Stimulated activated naive CD4-positive, alpha-beta T cell (primary cell): ENCODE data around the gene KL.

Source experiments
- DNase-seq, 6 experiments: peaks; one replicate each; lab custom pipeline; 2025; lab: John Stamatoyannopoulos, UW

KL gene

DNA sequence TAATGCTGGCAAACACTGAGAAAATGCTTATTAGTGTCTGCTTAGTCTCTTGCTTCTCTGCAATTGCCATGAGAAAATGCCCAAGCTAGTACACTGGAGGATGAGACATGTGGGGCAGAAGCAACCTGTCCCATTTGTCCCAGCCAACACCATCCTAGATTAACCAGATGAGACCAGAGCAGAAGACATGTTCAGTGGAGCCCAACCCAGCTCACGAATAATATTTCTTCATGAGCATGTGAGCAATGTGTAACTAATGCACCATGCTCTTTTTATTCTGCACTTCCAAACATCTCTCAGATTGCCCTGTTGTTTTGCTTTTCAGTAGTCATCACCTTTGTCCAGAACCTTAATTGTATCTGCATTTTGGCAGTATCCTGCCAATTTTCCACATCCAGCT, 21.4 kb downstream of the KL start:
- no peak for DNase-seq

DNA sequence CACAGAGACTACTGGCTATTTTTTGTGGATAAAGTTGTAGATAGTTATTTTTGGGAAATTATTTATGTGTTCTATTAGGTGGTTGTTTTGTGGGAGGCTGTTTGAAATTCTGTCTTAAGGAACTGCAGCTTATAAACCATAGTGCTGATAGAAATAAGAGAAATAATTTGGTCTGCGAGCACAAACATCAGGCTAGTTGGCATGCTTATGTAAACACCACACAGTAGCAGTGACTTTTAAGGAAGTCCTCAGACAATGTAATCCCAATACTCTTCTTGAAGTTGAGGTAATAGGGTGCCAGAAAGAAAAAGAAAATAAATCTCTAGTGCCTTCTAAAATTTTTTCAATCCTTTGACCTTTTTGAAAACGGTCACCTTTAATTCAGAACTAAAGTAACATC, 23.9 kb downstream of the KL start:
- no peak for DNase-seq

DNA sequence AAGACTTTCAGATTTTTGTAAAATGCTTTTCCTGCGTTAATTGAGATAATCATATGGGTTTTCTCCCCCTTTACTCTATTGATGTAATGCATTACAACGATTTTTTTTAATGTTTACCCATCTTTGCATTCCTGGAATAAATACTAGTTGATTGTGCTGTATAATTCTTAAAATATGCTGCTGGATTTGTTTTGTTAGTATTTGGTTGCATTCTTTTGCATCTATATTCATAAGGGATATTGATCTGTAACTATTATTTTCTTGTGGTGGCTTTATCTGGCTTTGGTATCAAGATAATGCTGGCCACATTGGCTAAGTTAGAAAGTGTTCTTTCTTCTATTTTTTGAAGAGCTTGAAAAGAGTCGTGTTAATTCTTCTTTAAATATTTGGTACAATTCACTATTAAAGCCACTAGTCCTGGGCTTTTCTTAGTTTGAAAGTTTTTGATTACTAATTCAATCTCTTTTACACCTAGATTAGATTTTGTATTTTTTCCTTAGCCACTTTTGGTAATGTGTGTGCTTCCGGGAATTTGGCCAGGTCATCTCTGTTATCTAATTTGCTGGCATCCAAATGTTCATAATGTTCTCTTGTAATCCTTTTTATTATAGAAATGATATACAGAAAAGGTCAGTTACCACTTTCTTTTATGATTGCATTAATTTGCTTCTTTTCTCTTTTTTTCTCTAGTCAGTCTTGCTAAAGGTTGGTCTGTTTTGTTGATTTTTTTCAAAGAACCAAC, 29.8 kb downstream of the KL start:
- no peak for DNase-seq

DNA sequence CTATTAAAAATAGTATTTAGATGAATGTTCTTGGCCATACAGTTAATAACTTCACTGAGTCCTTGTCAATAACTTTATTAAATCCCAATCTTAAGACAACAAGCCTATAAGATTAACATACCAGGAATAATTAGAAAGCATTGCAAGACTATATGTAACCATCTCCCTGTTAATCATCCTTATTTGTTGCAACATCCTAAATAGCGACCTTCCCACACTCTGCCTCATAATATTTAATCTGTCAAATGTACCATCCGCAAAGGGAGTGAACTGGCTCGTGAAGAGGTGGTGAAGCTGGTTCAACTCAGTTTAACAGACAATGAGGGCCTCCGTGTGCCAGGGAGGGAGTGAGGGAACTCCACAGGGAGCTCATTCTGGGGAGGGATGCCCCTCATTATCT, 33.9 kb downstream of the KL start:
- no peak for DNase-seq

DNA sequence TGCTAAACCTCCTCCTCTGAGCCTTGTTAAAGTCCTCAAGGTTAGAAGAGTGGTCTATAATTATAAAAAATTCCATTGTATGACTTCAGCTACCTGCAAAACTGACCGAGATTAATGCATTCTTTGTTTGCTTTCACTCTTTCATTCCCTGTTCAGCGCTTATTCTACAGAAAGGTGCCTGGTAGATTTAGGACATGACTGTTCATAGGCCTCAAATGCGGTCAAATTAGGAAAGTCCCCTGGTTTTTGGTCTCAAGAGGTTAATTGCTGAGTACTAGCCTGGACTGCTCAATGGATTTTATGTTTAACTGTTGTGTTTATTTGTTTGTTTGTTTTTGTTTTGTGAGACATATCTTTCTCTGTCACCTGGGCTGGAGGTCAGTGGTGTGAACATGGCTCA, 35.4 kb downstream of the KL start:
- DNase-seq, result no peak

DNA sequence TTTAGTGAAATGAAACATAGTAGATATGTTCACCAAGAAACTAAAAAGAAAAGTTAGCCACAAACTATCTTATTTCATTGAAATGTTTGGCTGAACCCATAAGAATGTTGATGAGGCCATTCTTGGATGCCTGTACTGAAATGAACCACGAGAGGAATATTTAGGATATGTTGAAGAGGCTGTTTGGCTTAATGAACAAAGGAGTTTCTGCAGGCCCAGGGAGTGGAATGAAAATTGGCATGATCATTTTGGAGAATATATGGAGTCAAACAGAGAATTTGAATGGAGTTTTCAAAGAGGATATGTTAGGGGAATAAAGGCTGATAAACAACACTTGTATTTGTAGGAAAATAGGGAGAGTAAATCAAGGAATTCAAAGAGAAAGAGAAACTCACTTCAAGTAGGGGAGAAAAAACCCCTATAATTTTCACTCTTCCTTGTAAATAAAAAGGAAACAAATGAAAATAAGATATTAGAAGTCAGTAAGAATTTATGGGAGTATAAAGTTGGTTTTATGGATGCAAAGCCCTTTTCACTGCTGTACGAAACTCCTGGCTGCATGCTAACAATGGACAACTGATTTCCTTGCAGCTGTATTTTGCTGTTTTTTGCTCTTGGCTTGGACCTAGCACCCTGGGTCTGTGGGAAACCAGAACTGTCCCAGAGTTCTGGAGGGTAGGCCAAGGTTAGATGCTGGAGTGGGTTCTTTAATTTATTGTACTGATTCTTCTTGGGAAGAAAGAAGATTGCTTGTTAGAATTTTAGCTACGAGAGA, 36.5 kb downstream of the KL start:
- no peak for DNase-seq

DNA sequence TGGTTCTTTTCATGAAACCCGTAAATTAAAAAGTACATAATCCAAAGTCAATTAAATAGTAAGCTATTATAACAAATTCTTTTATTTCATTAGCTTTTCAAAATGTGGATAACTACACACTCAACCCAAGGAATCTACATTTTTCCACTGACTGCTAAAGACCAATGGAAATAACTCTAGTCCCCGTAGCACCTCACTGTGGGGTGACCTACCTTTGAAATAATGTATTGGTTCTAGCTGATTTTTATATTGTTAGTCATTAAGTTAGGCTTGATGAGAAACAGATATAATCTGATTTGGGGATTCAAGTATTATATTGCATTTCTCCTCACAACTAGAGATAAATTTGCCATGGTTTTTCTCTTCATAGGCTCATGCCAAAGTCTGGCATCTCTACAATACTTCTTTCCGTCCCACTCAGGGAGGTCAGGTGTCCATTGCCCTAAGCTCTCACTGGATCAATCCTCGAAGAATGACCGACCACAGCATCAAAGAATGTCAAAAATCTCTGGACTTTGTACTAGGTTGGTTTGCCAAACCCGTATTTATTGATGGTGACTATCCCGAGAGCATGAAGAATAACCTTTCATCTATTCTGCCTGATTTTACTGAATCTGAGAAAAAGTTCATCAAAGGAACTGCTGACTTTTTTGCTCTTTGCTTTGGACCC, 37.3 kb downstream of the KL start:
- no peak for DNase-seq

DNA sequence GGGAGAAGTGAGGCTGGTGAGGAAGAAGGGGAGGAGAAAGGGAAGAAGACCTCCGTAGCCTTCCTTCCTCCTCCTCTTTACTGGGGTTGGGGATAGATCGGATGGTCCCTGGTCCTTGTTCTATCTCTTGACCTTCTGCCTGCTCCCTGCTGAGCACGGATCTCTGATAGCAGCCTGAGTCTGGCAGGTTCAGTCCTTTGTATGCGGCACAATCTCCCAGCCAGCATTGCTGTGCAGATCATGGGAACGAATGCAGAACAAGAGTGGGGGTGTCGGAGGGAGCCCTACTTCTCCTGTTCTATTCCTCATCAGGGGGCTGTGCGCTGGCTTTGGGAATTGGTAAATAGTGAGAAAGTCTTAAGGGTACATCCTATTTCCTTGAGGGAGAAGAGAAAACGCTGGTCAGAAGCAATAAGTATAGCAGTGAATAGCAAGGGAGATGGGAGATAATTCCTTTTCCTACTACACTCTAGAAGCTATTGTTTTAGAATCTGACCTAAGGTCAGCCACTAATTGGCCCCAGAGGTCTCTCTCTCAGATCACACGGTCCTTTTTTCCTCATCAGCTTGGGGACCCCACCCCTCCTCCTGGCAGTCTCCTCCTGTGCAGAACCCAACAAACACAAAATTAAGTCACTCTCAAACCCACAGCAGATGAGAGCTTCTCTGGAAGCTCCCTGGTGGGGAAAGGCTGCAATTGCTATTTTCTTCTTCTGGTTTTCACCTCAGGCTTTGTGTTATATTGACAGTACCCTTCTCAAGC, 41.0 kb downstream of the KL start:
- DNase-seq, result no peak

DNA sequence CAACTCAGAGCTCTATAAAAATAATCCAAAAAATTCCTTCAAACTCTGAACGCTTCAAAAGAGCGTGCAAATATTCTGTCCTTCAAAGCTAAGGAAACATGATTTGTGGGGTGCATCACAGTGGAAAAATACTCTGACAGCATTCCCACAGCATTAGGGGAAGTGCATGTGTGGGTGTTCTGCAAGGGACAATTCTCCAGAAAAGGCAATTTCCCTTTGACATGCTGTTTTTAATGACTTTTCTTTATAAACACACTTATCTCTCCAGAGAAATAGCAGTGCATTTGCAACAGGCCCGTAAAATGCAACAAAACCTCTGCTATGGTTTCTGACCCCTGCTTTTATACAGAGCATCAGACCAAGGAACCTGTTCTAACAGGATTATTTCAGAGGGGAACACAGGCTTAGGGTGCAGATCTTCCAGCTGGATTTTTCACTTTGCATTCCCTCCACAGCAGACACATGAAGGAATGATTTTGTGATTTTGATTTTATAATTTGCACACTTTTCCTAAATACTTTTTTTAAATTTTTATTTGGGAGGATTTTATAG, 42.6 kb downstream of the KL start:
- no peak for DNase-seq

DNA sequence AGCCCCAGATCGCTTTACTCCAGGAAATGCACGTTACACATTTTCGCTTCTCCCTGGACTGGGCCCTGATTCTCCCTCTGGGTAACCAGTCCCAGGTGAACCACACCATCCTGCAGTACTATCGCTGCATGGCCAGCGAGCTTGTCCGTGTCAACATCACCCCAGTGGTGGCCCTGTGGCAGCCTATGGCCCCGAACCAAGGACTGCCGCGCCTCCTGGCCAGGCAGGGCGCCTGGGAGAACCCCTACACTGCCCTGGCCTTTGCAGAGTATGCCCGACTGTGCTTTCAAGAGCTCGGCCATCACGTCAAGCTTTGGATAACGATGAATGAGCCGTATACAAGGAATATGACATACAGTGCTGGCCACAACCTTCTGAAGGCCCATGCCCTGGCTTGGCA, 44.6 kb downstream of the KL start:
- no peak for DNase-seq

DNA sequence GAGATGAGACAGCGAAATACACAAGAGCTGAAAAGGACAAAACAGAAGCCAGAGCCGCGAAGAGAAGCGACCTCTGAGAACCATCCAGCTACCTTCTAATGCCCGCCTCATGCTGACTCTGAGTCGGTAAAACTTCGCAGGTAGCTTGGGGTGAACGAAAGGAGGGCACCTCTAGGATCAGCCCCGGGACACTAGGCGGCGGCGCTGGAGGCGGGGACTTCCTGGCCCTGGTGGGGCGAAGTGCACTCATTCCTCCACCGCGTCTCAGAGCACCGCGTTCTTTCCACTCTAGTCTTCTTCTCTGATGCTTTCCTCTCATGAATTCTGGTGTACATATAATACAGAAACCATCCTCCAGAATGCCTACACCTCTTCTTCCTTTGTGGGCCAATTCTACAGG, 50.1 kb downstream of the KL start:
- DNase-seq, result no peak

DNA sequence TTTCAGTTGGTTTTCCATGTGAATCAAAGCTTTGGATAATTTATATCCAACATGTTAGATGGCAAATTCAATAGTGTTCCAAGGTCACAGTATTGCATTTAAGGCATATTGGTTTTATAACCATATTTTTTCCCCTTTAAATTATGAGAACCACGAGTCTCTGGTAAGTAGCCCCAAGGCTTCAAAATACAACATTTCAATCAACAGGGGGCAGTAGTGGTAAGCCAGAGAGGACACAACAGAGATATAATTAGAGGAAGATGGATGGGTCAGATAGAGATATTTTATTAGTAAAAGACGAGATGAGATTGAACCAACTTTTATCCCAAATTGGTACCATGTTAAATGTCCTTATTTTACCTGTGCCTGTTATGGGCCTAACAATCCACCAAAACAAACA, 53.1 kb downstream of the KL start:
- no peak for DNase-seq

DNA sequence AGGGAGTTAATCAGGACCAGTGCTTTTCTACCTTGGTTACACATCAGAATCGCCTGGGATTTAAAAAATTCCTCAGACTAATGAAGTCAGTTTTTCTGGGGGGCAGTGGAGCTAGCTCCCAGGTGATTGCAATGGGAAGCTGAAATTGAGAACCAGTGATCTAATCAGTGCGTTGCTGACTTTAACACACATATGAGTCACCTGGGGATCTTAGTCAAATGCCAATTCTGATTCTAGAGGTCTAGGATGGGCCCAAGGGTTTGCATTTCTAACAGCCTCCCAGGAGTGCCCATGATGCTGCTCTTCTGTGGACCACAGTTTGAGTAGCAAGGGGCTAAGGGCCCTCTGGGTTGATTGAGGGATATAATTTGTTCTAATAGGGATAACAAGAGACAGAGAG, 54.5 kb downstream of the KL start:
- no peak for DNase-seq

DNA sequence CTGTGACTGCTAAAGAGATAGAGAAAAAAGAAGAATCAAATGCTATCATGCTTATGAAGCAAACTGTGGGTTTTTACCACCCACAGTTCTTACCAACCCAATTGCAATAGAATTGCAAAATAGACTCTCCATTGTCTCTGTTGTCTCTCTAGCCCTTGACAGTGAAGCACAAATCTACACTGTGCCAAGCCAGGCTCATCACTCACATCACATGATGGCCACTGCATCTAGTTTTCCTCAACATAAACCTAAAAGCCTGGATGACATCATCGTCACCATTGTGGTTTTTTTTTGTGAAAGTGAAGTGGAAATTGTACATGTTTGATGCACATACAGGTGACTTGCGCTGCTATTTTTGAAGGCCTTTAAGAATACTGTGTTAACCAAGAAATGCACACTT, 56.1 kb downstream of the KL start:
- no peak for DNase-seq

DNA sequence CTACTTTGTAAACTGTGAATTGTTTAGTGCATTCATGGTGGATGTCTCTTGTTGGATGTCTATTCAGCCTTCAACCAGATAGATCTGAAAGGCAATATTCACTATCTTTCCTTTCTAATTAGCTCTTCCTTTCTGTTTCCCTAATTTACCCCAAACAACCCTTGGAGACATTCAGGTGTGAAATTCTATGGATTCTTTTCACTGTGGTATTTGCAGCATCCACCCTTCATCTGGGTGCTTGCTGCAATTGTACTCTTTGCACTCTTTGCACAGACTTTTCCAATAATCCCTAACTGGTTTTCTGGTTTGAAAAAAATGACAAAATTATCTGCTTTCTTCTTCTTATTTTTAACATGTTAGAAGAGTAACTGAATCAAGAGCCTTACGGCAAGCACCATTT, 56.5 kb downstream of the KL start:
- no peak for DNase-seq

DNA sequence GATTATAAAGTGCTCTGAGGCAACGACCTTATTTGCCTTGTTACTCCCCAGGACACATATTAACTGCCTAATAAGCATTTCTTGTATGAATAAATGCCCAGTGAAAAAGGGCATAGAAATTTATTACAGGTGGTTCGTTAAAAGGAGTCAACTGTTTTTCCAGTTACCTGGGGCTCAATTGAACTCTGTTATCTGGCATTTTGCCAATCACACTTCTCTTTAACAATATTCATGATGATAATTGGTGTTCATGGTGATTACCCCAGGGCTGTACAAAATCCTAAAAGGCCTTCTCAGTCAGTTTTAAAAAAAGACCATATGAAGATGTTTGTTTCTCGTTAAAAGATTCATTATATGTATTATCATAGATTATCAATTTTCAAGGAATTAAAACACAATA, 57.1 kb downstream of the KL start:
- no peak for DNase-seq

DNA sequence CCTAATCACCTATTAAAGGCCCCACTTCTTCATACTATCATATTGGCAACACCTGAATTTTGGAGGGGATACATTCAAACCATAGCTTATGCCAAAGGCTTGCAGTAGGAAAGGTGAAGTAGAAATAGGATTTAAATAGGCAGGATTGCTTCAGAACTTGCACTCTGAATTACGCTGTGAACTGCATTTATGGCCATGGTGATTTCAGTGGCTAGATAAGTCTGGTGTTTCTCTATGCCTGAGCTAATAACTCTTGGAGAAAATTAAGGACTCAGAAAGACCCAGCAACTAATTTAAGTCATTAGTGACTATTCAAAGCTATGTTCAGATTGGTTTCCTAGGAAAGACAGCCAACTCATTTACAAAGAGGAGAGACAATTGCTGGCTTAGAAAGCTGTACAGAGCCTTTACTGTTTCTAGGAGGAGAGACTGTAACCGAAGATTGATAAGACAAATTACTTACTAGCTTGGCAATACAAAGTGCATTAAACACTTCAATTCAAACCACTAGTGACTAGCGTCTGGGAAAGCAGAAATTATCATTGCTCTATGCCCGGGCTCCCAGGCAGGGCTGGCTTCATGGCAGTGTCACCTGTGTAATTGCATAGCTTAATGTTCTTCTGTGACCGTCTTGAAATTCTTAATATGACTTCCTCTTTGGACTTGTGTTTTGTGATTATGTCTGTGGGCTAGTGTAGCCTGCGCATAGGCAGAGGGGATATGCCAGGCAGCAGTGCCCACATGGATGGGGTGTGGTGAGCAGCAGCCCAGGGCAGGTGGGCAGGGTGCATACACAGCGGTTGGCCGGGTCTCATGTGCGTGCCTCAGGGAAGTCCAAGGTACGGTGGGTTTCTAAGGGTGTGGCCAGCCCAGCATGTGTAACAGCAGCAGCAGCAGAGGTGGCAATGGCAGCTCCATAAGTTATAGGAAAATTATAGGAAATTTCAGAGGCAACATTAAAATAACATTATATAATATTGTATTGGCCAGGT, 60.1 kb downstream of the KL start:
- DNase-seq, result no peak

DNA sequence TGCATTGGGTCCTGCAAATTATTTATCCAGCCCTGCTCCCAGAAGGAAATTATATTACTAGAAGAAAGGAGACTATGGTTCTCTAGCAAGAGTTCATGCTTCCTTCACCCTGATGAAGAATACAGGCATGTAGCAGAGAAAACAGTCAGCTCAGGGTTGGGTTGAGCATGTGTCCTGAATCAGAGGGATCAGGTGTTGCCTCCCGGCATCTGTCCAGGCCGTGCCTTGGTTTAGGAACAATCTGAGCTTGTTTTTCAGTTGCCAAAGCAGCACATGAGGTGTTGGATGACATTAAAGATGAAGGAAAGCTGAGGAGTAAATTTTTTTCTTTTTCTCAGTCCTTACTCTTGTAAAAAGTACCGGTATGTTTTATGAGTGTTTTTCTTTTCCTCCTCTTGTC, 62.0 kb downstream of the KL start:
- no peak for DNase-seq

DNA sequence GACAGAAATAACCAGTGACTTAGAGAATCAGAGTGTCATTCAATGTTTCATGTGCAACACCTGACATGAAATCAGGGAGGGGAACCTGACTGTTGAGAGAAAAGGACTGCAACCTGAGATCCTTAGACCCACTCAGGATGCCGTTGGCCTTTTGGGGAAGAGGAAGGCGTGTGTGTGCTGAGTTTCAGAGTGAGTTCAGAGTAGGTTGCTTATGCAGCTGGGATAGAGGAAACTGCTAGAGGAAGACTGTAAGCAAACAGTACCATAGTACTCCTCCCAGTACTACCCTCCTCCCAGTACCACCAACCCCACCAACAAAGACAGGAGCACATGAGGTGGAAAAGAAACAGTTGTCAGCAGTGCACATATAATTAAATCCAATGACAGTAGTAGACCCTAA, 63.7 kb downstream of the KL start:
- no peak for DNase-seq

DNA sequence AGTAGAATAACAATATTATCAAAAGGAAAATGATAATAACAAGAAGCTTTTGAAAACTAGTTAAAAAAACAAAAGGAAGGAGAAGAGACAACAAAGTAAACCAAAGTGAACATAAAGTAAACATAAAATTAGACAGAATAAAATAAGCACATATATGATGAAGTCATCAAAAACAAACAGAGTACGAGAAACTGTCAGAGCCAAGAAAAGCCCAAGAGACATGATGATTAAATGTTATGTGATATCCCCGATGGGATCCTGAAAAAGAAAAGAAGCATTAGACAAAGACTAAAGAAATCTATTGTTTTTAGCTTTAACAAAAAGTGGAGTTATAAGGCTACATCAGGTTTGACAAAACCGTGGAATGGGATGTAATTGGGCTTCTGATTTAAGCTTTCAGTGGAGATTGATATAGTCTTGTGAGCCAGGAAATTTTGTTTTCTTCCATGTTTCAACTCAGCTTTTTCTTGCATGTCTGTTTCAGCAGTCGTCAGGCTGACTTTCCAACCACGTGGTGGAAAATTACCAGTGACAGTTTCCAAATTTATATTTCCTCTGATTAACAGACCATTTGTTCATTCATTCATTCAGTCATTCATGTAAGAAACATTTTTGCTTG, 64.9 kb downstream of the KL start:
- DNase-seq, result no peak

DNA sequence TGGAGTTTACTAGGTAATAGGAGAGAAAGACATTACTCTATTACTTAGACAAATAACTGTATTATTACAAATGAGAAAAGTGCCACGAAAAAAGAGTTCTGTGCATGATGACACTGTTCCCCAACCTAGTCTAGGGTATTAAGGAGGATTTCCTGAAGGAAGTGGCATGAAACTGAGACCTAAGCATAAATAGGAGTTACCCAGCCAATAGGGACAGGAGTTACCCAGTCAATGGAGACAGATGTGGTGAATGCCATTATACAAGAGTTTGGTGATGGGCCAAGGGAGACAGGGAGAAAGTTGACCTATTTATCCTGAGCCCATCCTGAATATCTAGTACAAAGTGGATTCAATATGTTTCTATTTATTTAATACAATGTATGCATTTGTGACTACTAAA, 65.4 kb downstream of the KL start:
- DNase-seq, result no peak
